ENCODE results near the gene OGDH.
"Not testable (repeated sequence)": the region's sequence is repeated elsewhere in the genome, so short reads cannot be mapped to it uniquely, and the experiment has no call there.

OGDH gene

DNA sequence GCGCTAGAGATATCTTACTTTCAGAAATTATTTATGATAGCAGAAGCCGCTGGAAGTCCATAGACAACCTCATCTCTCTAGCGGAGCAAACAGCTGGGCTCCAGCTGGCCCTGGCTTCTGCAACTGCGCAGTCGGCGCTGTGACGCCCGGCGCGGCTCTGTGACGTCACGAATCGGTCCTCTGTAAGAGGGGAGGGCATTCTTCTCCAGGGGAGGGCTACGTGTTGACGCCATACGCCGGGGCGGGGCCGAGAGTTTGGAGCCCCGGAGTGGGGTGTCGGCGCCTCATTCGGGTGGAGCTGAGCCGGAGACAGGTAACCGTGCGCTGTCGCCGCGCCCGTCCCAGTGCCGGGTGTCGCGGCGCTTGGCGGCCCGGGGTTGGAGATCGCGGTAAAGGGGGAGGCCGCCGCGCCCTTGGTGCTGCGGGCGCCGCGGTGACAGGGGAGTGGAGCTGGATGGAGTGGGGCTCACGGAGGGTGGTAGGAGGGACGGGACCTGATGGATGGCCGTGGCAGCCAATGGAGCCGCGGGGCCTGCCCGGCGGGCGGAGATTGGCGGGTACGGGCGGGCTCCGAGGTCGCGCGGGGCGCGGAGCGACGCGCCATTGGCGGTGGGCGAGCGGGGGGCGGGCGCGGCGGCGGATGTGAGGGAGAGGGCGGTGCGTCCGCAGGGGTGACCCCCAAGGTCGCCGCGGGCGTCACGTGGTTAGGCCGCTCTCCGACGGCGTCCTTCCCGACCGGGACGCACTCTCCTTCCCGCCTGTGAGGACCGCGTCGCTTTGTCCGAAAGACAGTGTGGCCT is at the start of gene OGDH:
OGDH (plus strand) TSS at position 287 of the 800 bp plus-strand sequence. CDS start 17,717 bp downstream, outside the sequence.
- peak; percentile 94 to 97 for DNase-seq

DNA sequence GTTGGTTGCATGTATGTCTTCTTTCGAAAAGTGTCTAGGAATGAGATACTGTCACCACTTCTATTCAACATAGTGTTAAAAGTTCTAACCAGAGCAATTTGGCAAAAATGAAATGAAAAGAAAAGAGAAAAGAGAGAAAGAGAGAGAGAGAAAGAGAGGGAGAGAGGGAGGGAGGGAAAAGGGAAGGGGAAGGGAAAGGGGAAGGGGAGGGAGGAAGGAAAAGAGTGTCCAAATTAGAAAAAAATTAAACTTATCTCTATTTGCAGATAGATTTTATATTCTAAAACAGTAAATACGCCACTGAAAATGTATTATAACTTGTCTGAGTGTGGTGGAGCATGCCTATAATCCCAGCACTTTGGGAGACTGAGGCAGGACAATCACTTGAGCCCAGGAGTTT is 48.9 kb upstream of the OGDH start:
- no peak for DNase-seq

DNA sequence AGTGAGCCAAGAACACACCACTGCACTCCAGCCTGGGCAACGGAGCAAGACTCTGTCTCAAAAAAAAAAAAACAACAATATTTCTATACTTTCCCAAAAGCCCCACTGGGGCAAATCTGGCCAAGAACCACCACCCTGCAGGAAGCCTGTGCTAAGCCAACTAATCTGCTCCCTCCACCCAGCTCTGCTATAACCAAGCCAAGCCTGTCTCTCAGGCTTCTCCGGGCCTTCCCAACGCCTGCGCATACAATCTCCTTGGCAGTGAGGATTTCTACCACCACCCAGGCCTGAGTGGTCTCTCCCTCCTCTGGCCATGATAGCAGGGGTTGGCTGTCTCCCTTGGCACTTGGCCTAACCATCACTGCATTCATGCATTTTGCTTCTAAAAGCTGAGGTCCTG is 46.9 kb upstream of the OGDH start:
- no peak for DNase-seq

DNA sequence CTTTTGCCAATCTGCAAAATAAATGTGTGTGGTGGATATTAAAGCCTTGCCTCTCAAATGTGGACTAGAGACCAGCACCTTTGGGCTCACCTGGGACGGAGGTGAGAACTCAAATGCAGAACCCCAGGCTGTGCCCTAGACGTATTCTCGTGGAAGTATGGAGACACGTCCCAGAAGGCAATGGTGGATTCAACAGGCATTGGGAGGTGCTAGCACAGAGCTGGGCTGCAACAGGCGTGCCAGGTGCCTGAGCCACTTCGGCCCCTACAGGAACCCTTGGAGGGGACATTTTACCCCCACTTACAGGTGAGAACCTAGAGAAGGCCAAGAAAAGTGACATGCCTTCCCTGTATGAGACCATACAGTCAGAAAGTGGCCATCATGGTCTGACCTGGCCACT is 44.9 kb upstream of the OGDH start:
- DNase-seq, result no peak

DNA sequence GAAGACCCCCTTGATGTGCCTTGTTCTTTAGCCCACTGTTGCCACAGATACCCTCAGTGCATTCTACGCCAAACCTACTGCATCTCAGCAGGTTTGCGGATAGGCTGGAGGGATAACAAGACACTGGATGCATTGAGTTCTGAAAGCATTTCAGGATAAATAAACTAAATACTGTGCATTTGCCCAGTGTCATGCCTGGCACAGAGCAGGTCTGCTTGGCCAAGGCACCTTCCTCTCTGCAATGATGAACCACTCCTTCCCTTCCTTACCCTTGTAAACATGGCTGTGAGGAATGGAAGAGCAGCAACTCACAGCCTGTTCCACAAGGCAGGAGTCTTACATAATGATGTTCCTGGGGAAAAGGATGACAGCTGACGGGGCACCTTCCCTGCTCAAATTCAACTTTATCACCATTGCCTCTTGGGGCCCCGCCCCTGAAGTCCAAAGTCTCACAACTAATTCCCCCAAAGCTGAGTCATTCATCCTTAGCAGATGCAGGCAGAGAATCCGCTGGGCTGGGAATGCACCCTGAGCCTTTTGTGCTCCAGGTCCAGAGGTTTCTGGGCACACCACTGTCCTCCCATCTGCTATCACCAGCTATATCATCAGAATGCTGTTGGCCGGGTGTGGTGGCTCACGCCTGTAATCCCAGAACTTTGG is 44.3 kb upstream of the OGDH start:
- DNase-seq, result no peak

DNA sequence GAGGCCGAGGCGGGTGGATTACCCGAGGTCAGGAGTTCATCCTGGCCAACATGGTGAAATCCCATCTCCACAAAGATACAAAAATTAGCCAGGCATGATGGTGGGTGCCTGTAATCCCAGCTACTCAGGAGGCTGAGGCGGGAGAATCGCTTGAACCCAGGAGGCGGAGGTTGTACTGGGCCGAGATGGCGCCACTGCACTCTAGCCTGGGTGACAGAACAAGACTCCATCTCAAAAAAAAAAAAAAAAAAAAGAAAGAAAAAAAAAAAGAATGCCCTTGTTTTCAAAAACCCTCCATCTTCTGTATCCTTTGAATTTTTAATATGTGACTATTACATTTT is 43.8 kb upstream of the OGDH start:
- not testable (repeated sequence) for DNase-seq

DNA sequence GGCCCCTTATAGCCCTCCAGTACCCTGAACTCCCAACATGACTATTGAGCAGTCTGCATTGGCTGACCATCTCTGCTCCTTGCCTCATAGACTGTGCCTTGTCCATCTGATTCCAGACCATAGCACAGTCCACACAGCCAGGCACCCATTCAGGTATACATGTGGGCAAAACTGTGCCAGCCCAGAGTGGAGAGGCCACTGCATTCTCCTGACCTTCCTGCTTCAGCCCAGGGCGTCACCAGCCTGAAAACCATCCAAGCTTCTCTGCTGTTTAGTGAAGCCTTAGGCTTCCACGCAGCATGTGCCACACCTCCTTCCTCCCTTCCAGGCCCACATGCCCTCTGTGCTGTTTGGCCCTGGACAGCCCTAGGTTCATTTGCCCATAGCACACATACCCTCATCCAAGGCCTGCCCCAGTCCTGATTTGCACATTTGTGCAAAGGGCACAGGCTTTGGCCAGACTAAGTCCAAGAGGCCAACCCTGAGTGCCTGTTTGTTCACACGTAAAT is 43.2 kb upstream of the OGDH start:
- no peak for DNase-seq

DNA sequence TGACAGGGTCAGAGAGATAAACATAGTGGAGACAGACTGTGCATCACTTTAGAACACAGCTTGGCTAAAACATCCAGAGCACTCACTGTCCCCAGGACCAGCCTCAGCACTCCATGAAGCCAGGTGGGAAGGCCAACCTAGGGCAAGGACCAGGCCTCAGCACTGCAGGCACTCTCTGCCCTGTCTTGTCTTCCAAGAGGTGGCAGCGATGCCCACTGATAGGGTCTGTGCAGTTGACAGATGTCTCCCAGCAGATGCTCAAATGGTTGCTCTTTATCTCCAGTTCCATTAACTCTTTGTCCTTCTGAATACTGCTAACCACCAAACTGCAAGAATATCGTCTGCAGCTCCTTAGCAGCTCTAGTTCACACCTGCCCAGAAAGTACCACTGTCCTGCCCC is 41.8 kb upstream of the OGDH start:
- no peak for DNase-seq

DNA sequence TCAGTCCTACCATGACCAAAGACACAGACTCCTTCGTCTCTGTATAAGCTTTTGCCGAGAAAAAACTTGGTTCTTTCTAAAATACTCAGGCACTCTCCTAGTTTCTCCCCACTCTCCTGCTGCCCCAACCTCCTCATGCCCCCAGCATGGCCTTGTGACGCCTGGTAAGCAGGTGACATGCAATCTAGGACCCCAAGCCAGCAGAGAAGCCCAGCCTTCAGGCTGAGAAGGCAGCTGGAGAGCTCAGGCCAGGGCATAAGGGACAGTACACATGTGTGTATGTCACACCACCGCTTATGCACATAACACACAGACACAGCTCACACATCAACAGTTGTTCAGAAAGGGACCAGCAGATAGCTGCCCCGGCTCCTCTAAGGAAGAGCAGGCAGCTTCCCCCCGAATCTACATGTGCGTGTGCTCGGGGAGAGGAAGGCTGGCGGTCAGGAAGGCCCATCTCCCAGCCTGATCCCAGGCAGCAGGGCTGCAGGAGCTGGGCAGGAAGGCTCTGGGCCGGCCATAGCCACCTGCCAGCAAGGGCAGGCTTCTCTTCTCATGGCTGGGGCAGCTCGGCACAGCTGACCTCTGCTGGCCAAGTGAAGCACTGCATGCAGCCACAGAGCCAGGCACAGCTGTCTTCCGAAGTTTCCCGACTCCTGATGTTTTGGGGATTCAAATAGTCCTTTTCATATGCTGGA is 41.2 kb upstream of the OGDH start:
- DNase-seq, result no peak

DNA sequence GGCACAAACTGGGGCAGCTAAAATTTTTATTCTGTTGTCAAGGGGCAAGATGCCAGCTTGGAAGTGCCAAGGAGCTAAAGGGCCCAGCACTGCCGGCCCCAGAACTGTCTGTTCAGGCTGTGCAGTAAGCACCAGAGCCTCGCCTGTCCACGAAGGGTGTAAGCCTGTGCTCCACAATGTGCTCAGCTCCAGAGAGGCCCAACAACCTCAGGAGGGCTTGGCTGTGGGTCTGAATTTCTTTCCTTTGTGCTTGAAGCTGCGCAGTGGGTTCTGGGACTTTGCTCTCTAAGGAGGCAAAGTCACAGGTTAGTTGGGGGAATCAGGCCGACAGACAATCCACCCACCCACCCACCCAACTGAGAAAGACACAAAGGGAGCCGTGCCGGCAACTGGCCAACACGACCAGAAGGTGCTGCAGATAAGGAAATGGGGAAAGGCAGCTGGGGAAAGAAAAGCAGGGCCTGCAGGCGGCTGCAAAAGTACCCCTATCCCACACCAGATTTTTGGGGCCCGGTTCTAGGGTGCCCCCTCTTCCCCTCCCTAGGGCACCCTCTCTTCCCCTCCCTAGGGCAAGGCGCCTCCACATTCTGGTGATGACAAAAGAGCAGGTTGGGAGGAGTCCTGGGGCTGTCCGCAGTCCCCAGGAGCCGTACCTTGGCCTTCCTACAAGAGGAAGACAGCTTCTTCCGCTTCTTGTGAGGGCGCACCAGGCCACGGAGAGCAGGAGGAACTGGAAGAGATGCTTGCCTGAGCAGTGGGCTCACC is 40.5 kb upstream of the OGDH start:
- DNase-seq, result no peak

DNA sequence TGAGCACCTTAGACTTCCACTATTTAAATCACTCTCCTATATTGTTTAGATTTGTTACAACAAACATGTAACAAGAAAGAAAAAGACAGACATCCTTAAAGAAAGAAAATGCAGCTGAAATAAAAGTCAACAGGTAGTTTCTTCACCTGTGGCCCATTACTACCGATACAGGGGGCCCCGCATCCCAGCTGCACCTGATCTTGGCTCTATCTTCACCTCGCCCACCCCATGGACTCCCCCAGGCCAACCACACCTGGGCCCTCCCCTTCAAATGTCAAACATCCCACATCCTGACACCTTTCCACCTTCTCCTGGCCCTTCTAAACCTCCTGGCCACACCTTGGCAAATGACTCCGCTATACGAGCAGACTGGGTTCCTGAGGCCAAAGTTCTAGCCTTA is 39.7 kb upstream of the OGDH start:
- no peak for DNase-seq

DNA sequence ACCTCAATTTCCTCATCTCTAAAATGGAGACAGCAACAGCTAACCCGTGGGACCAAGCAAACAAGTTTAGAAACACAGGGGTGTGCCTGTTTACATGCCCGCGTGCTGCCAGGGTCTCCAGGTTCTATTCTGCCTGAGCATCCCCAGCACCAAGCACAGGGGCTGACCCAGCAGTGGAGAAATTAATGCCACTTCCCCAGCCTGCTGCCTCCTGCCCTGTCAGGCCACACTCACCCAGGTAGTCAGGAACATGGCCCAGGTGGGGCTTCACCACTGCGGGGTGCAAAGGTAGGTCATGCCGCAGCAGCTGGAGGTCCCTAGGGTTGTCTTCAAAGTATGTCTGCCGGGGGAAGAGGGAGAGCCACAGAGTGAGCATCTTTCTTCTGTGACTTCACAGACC is 38.5 kb upstream of the OGDH start:
- DNase-seq, result no peak

DNA sequence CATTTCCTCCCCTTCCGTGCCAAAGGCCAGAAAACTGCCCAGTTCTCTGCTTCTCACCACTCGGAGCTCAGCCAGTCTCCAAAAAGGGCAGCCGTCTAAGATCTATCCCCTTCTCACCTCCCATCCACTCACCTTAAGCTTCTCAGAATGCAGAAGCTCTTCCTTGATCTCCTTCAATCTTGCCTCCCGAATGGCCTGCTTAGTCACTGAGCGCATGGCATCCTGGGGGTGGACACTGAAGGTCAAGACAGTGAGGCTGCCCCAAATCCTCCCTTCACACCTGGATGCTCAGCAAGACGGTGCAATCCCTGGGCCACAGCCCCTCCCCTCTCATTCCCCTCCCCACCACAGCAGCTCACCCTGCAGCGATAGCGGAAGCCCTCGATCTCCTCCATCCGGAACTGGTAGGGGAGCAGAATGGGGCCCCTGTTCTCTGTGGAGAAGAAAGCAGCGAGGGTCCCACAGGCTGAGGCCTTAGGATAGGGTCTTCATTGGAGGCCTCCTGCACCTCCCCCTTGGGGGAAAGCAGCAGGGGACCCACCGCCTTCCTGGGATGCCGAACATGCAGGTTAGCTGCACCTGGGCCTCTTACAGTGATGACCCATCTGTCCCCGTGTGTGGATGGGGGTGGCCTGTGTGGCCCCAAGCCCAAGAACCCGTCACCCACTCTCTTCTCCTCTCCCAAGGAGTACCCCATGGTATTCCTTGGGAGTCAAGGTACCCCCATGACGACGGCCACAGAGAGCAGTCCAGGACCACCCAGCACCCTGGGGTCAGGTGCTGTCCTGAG is 37.5 kb upstream of the OGDH start:
- DNase-seq, result no peak

DNA sequence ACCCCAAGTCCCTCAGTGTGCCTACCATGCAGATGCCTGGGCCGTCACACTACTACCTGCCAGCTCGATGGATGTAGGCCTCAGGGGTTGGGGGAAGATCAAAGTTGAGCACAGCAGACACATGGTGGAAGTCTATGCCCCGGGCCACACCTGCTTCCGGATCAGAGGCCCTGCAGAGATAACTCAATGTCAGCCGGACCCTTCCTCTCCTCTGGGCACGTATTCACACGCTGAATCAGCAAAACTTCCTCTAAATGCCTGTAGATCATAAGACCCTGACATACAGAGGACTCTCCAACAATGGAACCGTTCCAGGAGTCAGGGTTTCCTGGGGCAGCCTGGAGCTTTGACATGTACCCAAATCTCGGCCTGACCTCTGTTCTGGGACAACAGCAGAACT is 36.5 kb upstream of the OGDH start:
- no peak for DNase-seq

DNA sequence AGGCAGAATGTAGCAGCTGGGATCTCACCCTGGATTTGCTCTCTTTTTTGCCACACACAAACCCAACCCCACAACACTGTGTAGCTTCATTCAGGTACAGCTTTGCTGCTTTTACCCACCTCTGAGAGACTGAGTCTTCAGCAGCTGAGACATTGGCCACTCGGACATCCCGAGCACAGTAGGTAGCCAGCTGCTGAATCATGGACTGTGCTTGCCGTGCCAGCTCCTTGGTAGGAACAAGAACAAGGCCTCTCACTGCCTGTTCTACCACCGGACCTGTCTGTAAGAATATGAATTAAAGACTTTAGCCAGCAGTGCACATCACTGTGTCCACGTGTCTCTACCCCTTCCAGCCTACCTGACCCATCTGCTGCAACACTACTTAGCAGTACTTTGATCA is 33.7 kb upstream of the OGDH start:
- no peak for DNase-seq

DNA sequence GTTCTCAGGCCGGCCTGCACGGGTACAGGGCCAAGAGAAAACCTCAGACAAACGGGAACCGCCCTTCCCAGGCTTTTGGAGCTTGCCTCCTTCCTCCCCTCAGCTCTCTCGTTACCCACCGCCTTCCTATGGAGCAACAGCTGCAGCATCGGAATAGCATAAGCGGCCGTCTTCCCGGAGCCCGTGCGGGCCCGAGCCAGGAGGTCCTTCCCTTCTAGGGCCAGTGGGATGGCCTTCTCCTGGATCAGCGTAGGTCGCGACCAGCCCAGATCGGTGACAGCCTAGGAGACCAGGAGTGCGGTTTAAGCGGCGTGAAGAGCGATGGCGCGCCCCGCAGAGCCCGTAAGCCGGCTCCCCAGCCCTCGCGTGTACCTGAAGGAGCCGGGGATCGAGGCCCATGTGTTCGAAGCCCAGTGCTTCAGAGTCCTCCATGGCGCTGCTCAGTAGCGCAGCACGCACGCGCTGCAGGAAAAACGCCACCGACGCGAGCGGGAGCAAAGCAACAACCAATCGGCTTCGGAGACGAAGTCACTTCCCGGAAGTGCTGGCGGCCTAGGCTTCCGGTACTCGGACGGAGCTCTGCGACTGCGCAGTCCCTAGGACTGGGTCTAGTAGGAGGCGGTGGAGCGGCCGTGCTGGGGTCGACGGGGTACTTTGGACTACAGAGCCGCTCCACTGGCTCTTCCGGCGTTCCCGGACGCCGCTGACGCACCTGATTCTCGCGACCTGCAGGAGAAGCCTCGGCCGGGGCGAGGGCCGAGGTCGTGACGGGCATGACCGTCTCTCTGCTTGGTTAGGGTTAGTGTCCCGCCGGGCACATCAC is 32.8 kb upstream of the OGDH start, which contains the start of gene DDX56:
DDX56 (minus strand) TSS at position 445 of the 823 bp plus-strand sequence; CDS start at position 432, 13 bp downstream.
- peak; percentile 82 to 85 for DNase-seq

DNA sequence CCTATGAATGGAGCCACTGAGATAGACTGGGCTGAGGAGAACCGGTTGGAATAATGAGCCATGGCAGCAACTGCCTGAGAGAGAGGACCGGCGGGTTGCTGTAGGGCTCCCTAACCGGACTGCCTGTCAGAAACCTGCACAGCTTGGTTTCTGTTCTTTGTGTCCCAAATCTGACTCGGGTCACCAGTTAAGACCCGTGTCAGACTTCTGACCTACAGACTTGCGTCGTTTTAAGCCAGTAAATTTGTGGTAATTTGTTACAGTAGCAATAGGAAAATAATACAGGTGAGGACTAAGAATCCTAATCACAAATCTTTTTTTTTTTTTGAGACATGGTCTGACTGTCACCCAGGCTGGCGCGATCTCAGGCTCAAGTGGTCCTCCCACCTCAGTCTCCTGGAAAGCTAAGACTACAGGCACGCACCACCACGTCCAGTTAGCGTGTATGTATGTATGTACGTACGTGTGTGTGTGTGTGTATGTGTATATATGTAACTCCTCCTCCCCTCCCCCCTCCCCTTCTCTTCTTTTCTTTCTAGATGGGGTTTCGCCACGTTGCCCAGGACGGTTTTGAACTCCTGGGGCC is 32.0 kb upstream of the OGDH start:
- no peak for DNase-seq

DNA sequence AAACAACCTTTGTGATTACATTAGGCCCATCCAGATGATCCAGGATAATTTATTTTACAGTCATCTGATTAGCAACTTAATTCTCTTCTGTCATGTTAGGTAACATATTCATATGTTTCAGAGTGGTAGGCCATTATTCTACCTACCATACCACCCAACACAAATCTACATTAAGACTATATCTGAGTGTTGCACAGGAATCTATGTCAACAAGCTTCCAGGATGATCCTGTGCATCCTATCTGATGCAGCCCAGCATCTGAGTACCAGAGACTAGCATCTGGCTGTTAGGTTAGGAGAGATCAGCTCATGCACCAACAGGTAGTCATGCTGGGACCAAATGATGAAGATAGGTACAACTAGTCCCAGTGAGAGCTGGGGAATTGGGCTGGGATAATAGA is 31.4 kb upstream of the OGDH start:
- DNase-seq, result no peak

DNA sequence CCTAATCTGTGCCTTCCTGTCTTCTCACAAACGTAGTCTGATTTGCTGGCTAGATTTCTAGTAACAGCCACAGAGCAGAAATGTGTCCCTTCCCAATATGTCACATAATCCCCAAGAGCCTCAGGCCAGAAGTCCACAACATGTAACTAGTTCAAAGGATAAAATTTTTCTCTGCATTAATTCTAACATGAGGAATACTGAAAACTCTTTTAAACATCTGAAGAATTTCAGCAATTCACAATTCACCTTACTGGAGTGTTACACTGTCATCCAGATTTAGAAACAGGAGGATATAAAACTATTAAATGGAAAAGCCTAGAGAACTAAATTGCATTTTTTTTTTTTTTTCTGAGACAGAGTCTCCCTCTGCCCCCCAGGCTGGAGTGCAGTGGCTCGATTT is 30.2 kb upstream of the OGDH start:
- DNase-seq, result no peak

DNA sequence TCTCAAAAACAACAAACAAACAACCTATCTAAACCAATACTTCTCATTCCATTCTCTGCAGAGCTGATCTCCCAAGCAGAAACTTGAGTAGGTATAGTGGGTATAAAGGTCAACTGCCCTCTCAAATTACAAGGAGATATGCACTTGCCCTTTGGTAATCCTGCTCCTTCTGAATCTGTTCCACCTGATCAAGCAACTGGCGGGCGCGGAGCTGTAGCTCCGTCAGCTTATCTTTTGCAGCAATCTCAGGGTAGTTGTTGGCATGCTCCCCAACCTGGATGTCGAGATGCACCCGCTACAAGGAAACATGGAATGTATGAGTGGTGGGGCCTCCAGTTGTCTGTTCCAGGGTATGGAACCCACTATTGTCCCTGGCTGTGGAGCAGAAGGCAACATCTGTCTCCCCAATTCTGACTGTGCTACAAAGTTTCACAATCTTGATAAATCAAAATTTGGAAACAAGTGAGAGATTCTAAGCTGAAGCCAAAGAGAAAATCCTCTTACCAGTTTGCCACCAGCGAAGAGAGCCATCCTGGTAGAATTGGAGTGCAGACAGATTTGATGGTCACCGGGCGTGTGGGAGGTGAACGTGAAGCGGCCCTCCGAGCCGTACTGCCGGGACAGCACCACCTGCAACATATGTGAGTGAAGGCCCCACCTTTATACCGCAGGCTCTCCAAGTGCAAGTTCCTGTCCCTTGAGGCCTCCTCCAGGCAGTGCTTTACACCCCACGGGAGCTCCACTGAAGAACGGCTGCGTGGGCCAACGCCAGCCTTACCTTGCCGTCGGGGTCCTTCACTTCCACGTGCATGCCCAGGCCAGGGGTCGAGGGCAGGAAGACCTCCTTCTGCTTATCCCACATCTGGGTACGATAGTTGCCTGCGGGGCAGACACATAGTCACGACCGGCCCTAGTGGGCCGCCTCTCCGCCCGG is 25.2 kb upstream of the OGDH start:
- DNase-seq, result peak; percentile 17 to 24

Measured in NCI-H187 (cell line).